A549 treated with GW870086 at 1 μM for 4 hours (cell line): ENCODE results near the gene PLA2G4B. TPM values are rescaled to one million over a fixed set of nuclear protein-coding genes. Genes with fewer than 3 reads are reported as not detected.

ENCODE experiments used
- total RNA-seq: library from RNA; stranded (reverse); fragments of 200-300 nt; extraction: Qiagen RNA extraction; gene quantifications from 5 replicates; pipeline ENCODE4 v1.2.3, GENCODE V29; 2022; ENCODE audit warnings: low read depth

PLA2G4B gene, protein sequence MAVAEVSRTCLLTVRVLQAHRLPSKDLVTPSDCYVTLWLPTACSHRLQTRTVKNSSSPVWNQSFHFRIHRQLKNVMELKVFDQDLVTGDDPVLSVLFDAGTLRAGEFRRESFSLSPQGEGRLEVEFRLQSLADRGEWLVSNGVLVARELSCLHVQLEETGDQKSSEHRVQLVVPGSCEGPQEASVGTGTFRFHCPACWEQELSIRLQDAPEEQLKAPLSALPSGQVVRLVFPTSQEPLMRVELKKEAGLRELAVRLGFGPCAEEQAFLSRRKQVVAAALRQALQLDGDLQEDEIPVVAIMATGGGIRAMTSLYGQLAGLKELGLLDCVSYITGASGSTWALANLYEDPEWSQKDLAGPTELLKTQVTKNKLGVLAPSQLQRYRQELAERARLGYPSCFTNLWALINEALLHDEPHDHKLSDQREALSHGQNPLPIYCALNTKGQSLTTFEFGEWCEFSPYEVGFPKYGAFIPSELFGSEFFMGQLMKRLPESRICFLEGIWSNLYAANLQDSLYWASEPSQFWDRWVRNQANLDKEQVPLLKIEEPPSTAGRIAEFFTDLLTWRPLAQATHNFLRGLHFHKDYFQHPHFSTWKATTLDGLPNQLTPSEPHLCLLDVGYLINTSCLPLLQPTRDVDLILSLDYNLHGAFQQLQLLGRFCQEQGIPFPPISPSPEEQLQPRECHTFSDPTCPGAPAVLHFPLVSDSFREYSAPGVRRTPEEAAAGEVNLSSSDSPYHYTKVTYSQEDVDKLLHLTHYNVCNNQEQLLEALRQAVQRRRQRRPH
- 0.98 to 2.3 TPM (median 2.1 TPM) in 5 replicates for total RNA-seq

DNA sequence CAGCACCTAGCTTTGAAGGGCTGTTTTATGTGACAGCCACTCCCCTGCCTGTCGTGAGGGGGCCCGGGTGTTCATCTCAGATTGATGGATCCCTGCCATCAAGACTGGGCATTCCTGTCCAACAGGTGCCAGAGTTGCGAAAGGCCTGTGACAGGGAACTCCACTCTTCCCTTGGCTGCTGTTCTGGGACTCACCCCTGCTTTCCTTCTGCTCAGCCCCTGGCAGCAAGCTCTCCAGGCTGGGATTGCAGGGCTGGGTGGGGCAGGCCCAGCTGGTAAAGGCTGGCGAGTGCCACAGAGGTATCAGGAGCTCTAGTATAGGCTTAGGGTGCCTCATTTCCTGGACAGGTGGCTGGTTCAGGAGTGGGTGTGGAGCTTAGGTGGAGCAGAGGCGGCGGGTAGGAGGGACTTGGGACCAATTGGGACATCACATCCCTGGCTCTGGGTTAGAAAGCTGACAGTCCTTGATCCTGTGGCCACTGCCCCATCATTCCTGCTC is at the start of gene PLA2G4B:
Gene PLA2G4B (plus strand): TSS at position 448 of the 498 bp plus-strand sequence. CDS start 67 bp downstream, outside the sequence.

DNA sequence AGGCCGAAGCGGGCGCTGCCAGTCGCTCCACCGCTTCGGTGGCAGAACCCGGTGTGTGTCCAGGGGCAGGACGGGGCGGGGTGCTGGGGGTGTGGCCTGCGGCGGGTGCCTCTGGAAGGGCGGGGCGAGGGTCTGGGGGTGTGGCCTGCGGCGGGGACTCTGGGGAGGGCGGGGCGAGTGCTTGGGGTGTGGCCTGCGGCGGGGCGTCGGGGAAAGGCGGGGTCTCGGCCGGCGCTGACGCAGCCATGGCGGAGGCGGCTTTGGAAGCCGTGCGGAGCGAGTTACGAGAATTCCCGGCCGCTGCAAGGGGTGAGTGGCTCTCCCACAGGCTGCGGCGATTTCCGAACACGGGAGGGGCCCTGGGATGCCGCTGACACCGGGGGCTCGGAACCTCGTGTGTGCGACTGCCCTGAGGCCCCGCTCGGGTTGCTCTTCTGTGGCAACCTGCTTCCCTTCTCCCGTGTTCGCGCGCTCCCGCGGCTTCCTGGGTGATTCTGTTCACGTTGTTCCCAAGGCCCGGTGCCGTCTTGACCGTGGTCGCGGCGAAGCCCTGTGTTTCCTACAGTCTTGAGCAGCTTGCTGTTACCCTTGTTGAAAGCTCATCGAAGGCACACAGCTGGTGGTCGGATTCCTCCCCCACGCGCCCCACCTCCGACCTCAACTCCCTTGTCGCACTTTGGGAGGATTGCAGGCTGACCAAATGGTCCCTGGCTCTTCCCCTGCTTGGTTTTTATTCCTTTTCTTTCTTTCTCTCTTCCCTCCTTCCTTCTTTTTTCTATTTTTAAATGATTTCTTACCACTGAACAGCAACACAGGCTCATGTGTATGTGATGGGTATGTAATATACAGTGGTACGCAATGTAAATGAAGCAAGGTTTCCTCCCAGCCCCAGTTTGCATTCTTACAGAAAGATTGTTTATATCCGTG is 10.5 kb upstream of the PLA2G4B start, which contains the start of gene JMJD7:
Gene JMJD7 (plus strand): TSS at position 213 of the 927 bp plus-strand sequence. CDS start 33 bp downstream, at position 246.

DNA sequence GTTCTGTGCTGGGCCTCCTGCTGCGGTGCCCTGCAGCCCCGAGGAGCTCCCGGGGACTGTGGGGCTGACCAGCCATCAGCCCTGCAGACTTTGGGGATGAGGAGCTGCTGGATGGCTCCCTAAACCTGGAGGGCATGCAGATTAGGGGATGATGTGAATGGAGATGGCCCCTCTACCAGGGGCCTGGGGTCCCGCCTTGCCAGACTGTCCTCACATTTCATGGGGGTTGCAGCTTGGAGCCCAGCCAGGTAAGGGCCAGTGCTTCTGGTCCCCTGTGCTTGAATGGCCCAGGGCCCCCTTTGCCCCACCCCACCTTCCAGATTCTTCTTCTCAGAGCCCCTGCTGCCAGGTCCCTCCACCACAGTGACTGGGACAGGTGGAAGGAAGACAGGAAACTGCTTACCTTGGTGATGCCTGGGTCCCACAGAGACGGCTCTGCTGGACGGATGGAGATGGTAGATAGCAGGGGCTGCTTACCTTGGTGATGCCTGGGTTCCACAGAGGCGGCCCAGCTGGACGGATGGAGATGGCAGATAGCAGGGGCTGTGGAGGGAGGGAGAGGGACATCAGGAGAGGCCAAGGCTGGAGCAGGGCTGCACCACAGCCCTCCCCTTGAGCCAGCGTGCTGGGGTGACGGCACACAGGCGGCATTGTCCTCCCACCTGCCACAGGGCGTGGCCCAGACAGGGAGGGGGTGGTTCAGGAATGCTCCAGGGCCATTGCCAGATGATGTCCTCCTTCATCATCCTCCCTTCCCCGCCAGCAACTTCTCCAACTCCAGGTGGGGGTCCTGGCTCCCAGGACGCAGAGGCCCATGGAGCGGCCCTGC is 55.0 kb downstream of the PLA2G4B start, which contains the start of gene SPTBN5:
Gene SPTBN5 (minus strand): TSS at position 632 of the 829 bp plus-strand sequence. CDS start 556 bp downstream, at position 76.

Other genes with a start within 250 kb of the PLA2G4B start
- gene MGA, start 178.4 kb upstream of the PLA2G4B start, total RNA-seq, result 4.9 to 7.6 TPM (median 7.1 TPM) in 5 replicates
- gene MAPKBP1, start 64.4 kb upstream of the PLA2G4B start, total RNA-seq, result 2.0 to 5.6 TPM (median 4.9 TPM) in 5 replicates
- gene JMJD7, start 10.8 kb upstream of the PLA2G4B start, total RNA-seq, result 2.3 to 4.4 TPM (median 2.8 TPM) in 5 replicates
- 0.10 to 0.36 TPM (median 0.16 TPM) in 5 replicates for gene SPTBN5, start 55.2 kb downstream of the PLA2G4B start, total RNA-seq
- 11.7 to 14.0 TPM (median 13.3 TPM) in 5 replicates for gene EHD4, start 133.7 kb downstream of the PLA2G4B start, total RNA-seq
- not detected in 5 replicates for gene PLA2G4E, start 182.2 kb downstream of the PLA2G4B start, total RNA-seq